NB4 (cell line): ENCODE measurements around the gene COQ5.
"Not testable (repeated sequence)": the region's sequence is repeated elsewhere in the genome, so short reads cannot be mapped to it uniquely, and the experiment has no call there.

Experiments used
- CTCF ChIP-seq: IDR thresholded peaks from one replicate; pipeline ENCODE4 v1.5.1; 2012; ENCODE audit warnings: low read depth, low read length
- MAX ChIP-seq: IDR thresholded peaks from 2 replicates; pipeline ENCODE4 v1.6.1; 2011; ENCODE audit warnings: low read depth, low read length
- POLR2A ChIP-seq: IDR thresholded peaks from 2 replicates; pipeline ENCODE4 v1.6.1; 2011; ENCODE audit warnings: mild to moderate bottlenecking; ENCODE audit not compliant: insufficient read length; ENCODE audit errors: extremely low read depth

- TF ChIP-seq CTCF, POLR2A, MAX: not testable (repeated sequence)
These were observed 1.4 kb upstream of the COQ5 start for GRCh38 chr12:120530418-120530761.
